HepG2 (cell line): Measurements from ENCODE around the gene TBC1D1. TPM values are rescaled to one million over a fixed set of nuclear protein-coding genes. Genes with fewer than 3 reads are reported as not detected.

ENCODE experiments used
- ASH2L ChIP-seq: fragments of 300-600, 200-600 bp; sonication (generic); IDR thresholded peaks from 2 replicates; pipeline ENCODE4 v1.7.0; 2017; ENCODE audit warnings: low read depth, mild to moderate bottlenecking, moderate library complexity, mixed read lengths, low read length; ENCODE audit not compliant: insufficient read length
- DDIT3 ChIP-seq: sonication (generic); formaldehyde crosslinking; IDR thresholded peaks from 2 replicates; pipeline ENCODE4 v1.4.0; 2020; ENCODE audit warnings: mild to moderate bottlenecking, missing genetic modification reagents
- ELF3 ChIP-seq: IDR thresholded peaks from 2 replicates; pipeline ENCODE4 v1.6.1; 2016; ENCODE audit warnings: missing genetic modification reagents, missing compliant biosample characterization
- ELK4 ChIP-seq: sonication (generic); formaldehyde crosslinking; IDR thresholded peaks from 2 replicates; pipeline ENCODE4 v1.9.0; 2021; ENCODE audit warnings: missing genetic modification reagents, borderline replicate concordance
- GTF2F1 ChIP-seq: fragments of 150-350 bp; IDR thresholded peaks from 2 replicates; pipeline ENCODE4 v1.6.1; 2014; ENCODE audit warnings: low read length
- HOXA3 ChIP-seq: sonication (generic); formaldehyde crosslinking; IDR thresholded peaks from 2 replicates; pipeline ENCODE4 v1.5.0; 2020; ENCODE audit warnings: missing genetic modification reagents
- NBN ChIP-seq: fragments of 450-650 bp; conservative IDR thresholded peaks from 2 replicates; pipeline ENCODE4 v1.6.1; 2017
- PRDM4 ChIP-seq: sonication (generic); formaldehyde crosslinking; IDR thresholded peaks from 2 replicates; pipeline ENCODE4 v1.9.0; 2021; ENCODE audit warnings: missing genetic modification reagents, borderline replicate concordance
- SETDB1 ChIP-seq: sonication (generic); formaldehyde crosslinking; IDR thresholded peaks from 2 replicates; pipeline ENCODE4 v1.5.1; 2020; ENCODE audit warnings: missing genetic modification reagents, mild to moderate bottlenecking, borderline replicate concordance
- SNAPC5 ChIP-seq: sonication (generic); formaldehyde crosslinking; IDR thresholded peaks from 2 replicates; pipeline ENCODE4 v1.8.1; 2023; ENCODE audit warnings: mild to moderate bottlenecking, missing genetic modification reagents, borderline replicate concordance
- SOX13 ChIP-seq, 3 experiments: fragments of 450-650 bp in 1 of 3; sonication (generic) in 1 of 3; formaldehyde crosslinking in 1 of 3; IDR thresholded peaks in 2 of 3; conservative IDR thresholded peaks in 1 of 3; 2 replicates each; pipeline versions ENCODE4 v1.5.0 to v1.6.1; 2016 to 2020; ENCODE audit warnings: antibody characterized with exemption in 1 of 3, mild to moderate bottlenecking in 1 of 3, missing compliant biosample characterization in 1 of 3, missing genetic modification reagents in 1 of 3, moderate library complexity in 1 of 3
- SSRP1 ChIP-seq: IDR thresholded peaks from 2 replicates; pipeline ENCODE4 v1.6.1; 2016; ENCODE audit warnings: control low read depth
- USF2 ChIP-seq, 2 experiments: sonication (generic) in 1 of 2; formaldehyde crosslinking in 1 of 2; IDR thresholded peaks; 2 replicates each; pipeline versions ENCODE4 v1.5.1 to v1.6.1; 2011 to 2020; ENCODE audit warnings: borderline replicate concordance in 1 of 2, low read depth in 1 of 2, low read length in 1 of 2, mild to moderate bottlenecking in 1 of 2, missing genetic modification reagents in 1 of 2, moderate library complexity in 1 of 2
- YY1 ChIP-seq: IDR thresholded peaks from 2 replicates; pipeline ENCODE4 v1.6.1; 2011; ENCODE audit warnings: low read length, low read depth, moderate library complexity, mild to moderate bottlenecking; ENCODE audit not compliant: insufficient read depth, insufficient replicate concordance
- ZBTB38 ChIP-seq: sonication (generic); formaldehyde crosslinking; IDR thresholded peaks from 2 replicates; pipeline ENCODE4 v1.5.1; 2020; ENCODE audit warnings: mild to moderate bottlenecking, missing genetic modification reagents
- ZFP82 ChIP-seq: sonication (generic); formaldehyde crosslinking; IDR thresholded peaks from 2 replicates; pipeline ENCODE4 v1.5.1; 2020; ENCODE audit warnings: mild to moderate bottlenecking, missing genetic modification reagents, borderline replicate concordance
- ZNF549 ChIP-seq: sonication (generic); formaldehyde crosslinking; IDR thresholded peaks from 2 replicates; pipeline ENCODE4 v1.5.0; 2020; ENCODE audit warnings: missing genetic modification reagents
- ZSCAN12 ChIP-seq: sonication (generic); formaldehyde crosslinking; IDR thresholded peaks from 2 replicates; pipeline ENCODE4 v1.9.0; 2021; ENCODE audit warnings: mild to moderate bottlenecking, missing genetic modification reagents
- ZUFSP ChIP-seq: sonication (generic); formaldehyde crosslinking; IDR thresholded peaks from 2 replicates; pipeline ENCODE4 v1.9.0; 2021; ENCODE audit warnings: missing genetic modification reagents, mild to moderate bottlenecking, borderline replicate concordance
- polyA plus RNA-seq, 8 experiments: library from polyadenylated mRNA; depleted of rRNA in 3 of 8; stranded (reverse) in 7 of 8; unstranded in 1 of 8; fragments of >200 nt; fragmentation: Illumina TruSeq in 4 of 8; extraction: Trizol in 4 of 8; gene quantifications; 2 replicates each; pipeline versions ENCODE4 v1.2.1 to v1.2.3, GENCODE V29; 2011 to 2016; ENCODE audit warnings: low read depth in 4 of 8, missing spikeins in 1 of 8, mixed read lengths in 1 of 8; ENCODE audit not compliant: insufficient read depth in 1 of 8
- total RNA-seq, 5 experiments: library from RNA; depleted of rRNA; stranded (reverse); fragments of >200 nt; fragmentation: Illumina TruSeq; extraction: Trizol; gene quantifications; 2 replicates each; pipeline ENCODE4 v1.2.3, GENCODE V29; 2016; ENCODE audit warnings: low read depth in 1 of 5

The TBC1D1 gene
- total and polyA plus RNA-seq, 2 of the 13 experiments (the other 11 are each of a cell fraction or from before 2014, with no cell fraction given) = 37.3 to 62.8 TPM

- TF ChIP-seq SNAPC5 (CRISPR knock-in tag) (no peak), GTF2F1 (no peak), PRDM4 (no peak), YY1 (no peak), ZSCAN12 (CRISPR knock-in tag) (no peak), ELF3 (0 out of 2 replicates have a peak, but pooled peaks have one; percentile 25), ZFP82 (CRISPR knock-in tag) (no peak), ELK4 (CRISPR knock-in tag) (no peak), ASH2L (peak; percentile 39), SSRP1 (CRISPR knock-in tag) (0 out of 2 replicates have a peak, but pooled peaks have one; percentile 60), USF2 (IDR thresholded peaks at IDR 0.05; ENCODE audit: low read depth, low read length) (no peak; the same call in 1 of the 2 replicates), USF2 (CRISPR knock-in tag; IDR thresholded peaks at IDR 0.05; ENCODE audit: borderline replicate concordance) (peak; percentile 71; the same call in 1 of the 2 replicates), HOXA3 (CRISPR knock-in tag) (no peak), ZNF549 (CRISPR knock-in tag) (no peak), SETDB1 (CRISPR knock-in tag) (no peak), DDIT3 (CRISPR knock-in tag) (no peak), ZBTB38 (CRISPR knock-in tag) (no peak), NBN (no peak), ZUFSP (CRISPR knock-in tag) (no peak), SOX13 (IDR thresholded peaks at IDR 0.05) (no peak), SOX13 (CRISPR knock-in tag; conservative IDR thresholded peaks at IDR 0.05 in 1 of 2, IDR thresholded peaks at IDR 0.05 in 1 of 2) (peak in 1 of 2 experiments; percentile 34; a peak in 1 of 4 replicates)
These were observed 60.8 kb downstream of the TBC1D1 start (continued) for GRCh38 chr4:37951461-37952352.
